ENCODE results near the gene DDX1. TPM values are rescaled to one million over a fixed set of nuclear protein-coding genes. Genes with fewer than 3 reads are reported as not detected.

The DDX1 gene
- total RNA-seq, 2 donors from 2014 or later: 74.2 to 81.3 TPM

- no peak for DNase-seq (ENCODE audit: low spot score)
- intact Hi-C loops (cut with DNase I): no loop called here
These were observed 59.7 kb downstream of the DDX1 start for GRCh38 chr2:15651367-15651727.

DNA sequence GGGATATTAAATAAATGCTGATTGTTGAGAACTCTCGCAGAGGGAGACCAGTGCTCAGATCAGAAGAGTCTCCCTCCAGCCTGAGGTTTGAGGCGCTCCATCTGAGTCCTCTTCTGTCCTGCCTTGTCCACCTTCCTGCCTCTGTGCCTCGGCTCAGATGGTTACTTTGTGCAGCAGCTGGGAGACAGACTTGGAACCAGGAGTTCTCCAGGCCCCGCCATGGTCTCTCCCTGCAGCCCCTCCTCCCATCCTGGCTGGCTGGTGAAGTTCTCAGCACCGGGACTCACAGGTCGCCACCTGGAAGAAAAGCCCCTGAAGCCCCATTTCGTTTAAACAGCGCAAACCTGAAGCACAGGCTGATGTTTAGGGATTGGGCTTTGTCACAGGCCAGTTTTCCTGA, 60.6 kb downstream of the DDX1 start:
- intact Hi-C loops (cut with DNase I): no loop called here

GRCh38 chr2:15652801-15653200, 61.1 kb downstream of the DDX1 start:
- no peak for DNase-seq (ENCODE audit: low spot score)
- intact Hi-C loops (cut with DNase I): no loop called here

More for the DNA sequence above, 60.6 kb downstream of the DDX1 start:
- no peak for DNase-seq (ENCODE audit: low spot score)

GRCh38 chr2:15653806-15654726, 62.4 kb downstream of the DDX1 start:
- DNase-seq (ENCODE audit: low spot score): no peak
- intact Hi-C loops (cut with DNase I): no loop called here

GRCh38 chr2:15654727-15655073, 63.0 kb downstream of the DDX1 start:
- DNase-seq (ENCODE audit: low spot score): no peak
- intact Hi-C loops (cut with DNase I): no loop called here

DNA sequence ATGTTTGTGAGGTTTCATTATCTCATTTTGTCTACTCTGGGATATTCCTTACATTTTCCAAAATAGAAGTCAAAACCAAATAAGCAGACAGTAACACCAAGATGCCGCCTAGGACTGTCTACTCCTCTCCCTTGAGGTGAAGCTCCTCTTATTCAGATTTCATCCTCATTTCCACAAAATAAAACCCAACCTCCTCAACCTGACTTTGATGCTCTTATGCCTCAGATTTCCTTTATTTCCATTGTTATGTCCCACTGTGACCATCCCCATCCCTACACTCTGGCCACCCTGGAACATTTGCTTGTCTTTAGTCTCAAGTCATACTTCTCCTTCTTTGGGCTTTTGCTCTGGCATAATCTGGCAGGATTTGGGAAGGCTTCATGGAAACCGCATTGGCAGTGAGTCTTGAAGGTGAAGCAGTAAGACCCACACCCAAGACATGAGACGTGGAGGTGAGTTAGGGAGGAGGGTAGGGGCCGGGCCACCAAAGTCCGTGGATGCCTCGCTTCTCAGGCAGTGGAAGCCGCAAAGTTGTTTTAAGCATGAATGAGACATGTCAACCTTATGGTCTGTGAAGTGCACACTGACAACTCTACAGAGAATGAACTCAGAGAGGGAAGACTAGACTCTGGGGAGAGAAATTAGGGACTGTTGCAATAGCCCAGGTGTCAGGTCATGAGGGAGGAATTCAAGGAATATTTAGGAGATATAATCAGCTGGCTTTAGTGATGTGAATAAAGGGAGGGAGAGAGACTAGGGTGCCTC, 63.6 kb downstream of the DDX1 start:
- no peak for DNase-seq (ENCODE audit: low spot score)
- intact Hi-C loops (cut with DNase I): no loop called here

GRCh38 chr2:15656090-15656489, 64.4 kb downstream of the DDX1 start:
- intact Hi-C loops (cut with DNase I): no loop called here
- no peak for DNase-seq (ENCODE audit: low spot score)

DNA sequence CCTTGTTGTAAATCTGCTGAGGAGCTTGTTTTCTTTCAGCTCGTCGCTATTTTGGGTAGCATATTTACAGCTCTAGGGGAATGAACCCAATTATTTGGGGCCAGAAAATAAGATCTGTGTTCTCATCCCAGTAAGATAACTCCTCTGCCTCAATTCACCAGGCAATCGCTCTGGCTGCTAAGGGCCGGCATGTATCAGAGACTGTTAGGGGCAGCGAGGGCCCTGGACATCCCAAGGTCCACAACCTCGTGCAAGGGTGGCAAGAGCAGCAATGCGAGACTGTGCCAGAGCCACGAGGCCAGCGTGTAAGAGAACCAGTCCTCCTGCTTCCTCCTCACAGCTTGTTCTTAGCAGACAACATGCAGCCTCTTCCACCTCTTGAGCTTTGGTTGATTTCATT, 66.1 kb downstream of the DDX1 start:
- no peak for DNase-seq (ENCODE audit: low spot score)
- intact Hi-C loops (cut with DNase I): no loop called here

GRCh38 chr2:15658911-15659310, 67.2 kb downstream of the DDX1 start:
- intact Hi-C loops (cut with DNase I): no loop called here
- no peak for DNase-seq (ENCODE audit: low spot score)

GRCh38 chr2:15660491-15661294, 69.0 kb downstream of the DDX1 start:
- intact Hi-C loops (cut with DNase I): no loop called here
- DNase-seq (ENCODE audit: low spot score): no peak

DNA sequence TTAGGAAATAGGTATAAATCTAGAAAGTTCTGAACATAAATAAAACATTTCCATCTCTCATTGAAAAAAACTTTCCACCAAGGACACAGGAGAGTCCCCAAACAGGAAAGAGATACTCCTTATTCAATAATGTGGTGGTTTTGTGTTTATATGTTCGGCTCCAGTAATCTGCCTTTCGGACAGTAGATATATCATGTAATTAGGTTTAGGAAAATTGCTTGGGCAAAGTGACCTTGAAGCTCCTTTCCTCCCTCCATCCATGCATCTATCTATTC, 69.6 kb downstream of the DDX1 start:
- intact Hi-C loops (cut with DNase I): no loop called here
- no peak for DNase-seq (ENCODE audit: low spot score)

GRCh38 chr2:15662026-15662425, 70.4 kb downstream of the DDX1 start:
- no peak for DNase-seq (ENCODE audit: low spot score)
- intact Hi-C loops (cut with DNase I): no loop called here

- no peak for DNase-seq (ENCODE audit: low spot score)
- intact Hi-C loops (cut with DNase I): no loop called here
These were observed 70.9 kb downstream of the DDX1 start for GRCh38 chr2:15662579-15662978.

GRCh38 chr2:15663802-15664201, 72.1 kb downstream of the DDX1 start:
- intact Hi-C loops (cut with DNase I): no loop called here
- no peak for DNase-seq (ENCODE audit: low spot score)

DNA sequence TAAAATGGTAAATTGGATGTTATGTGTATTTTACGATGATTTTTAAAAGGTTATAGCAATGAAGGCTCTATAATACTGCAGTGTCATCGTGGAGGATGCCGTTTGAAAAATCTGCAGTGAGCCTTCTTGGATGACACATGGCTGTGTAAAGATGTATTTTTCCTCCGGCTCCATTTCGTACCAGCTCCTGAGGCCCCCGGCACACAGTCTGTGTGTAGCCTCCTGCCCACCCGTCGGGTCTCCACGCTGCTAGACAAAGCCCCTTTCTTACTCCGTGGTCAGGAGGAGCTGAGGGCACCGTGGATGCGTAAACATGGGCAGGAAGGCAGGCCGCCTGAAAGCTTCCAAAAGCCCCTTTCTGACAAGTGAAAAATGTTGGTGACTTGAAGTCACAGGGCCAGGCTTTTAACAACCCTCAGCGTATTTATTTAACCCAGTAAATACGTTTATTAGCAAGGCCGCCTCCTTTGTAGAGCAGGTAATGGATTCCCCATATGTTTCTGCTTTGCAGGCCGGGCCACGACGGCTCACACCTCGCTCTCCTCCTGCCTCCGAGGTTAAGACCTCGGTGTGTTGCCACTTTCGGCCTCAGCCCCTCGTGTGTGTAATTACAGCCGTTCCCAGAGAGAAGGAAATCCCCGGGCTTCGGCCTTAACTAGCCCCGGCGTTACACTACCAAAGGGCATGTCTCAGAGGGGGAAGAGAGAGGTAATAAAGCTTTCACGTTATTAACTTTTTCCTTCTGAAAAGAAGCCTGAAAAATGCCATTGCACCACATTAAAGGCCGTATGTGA, 72.8 kb downstream of the DDX1 start:
- no peak for DNase-seq (ENCODE audit: low spot score)
- intact Hi-C loops (cut with DNase I): no loop called here

GRCh38 chr2:15665067-15665942, 73.6 kb downstream of the DDX1 start:
- no peak for DNase-seq (ENCODE audit: low spot score)

DNA sequence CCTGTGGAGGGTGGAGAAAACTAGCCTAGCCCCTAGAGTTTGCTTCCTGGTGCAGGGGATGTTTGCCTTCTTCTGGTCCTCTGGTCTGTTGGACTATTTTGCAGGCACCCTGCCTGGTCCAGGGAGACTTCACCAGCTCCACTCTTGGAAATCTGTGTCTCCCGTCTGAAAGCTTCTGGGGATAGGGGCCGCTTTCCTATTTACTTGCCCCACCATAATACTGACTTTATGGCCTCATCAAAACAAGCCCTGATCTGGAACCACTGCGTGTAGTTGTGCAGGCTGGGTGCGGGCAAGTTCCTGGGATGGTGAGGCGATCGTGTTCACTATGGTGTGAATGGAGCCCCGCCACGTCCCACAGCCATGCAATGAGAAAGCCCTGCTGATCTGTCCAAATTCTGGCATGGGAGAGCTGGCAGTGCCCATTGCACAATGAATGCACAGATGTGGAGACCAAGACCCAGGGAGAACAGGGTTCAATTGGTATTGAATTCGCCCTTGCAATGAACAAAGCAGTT, 74.3 kb downstream of the DDX1 start:
- no peak for DNase-seq (ENCODE audit: low spot score)
- intact Hi-C loops (cut with DNase I): no loop called here

More at GRCh38 chr2:15665067-15665942, 73.6 kb downstream of the DDX1 start:
- intact Hi-C loops (cut with DNase I): no loop called here

Measured in posterior vena cava (tissue), 2 donors.